Activated gamma-delta T cell treated with Interleukin-2 at 50 U/mL for 16 hours (primary cell): ENCODE measurements around the gene SPATA2L.

Experiments used
- DNase-seq: peaks from one replicate; pipeline ENCODE4 v3.0.0-alpha.2; 2020

Gene SPATA2L

GRCh38 chr16:89653656-89654295 lies 47.7 kb downstream of the SPATA2L start:
- DNase-seq, result no peak

GRCh38 chr16:89651584-89651983 lies 49.9 kb downstream of the SPATA2L start:
- DNase-seq, result no peak

GRCh38 chr16:89646906-89647305 lies 54.6 kb downstream of the SPATA2L start:
- no peak for DNase-seq
